GM12891 (cell line): ENCODE results near the gene IRF5.

ENCODE experiments used
- DNase-seq: peaks from one replicate; pipeline ENCODE4 v3.0.0; 2011; ENCODE audit warnings: low spot score; ENCODE audit not compliant: insufficient read length
- FAIRE-seq: peaks from 2 replicates; lab custom pipeline; 2011; peaks lifted over from hg19 to GRCh38; lab: Jason Lieb, UNC
- PAX5 ChIP-seq: IDR thresholded peaks from 2 replicates; pipeline ENCODE4 v1.6.1; 2011; ENCODE audit warnings: low read length, moderate library complexity, mild to moderate bottlenecking; ENCODE audit not compliant: insufficient read depth, severe bottlenecking
- POLR2A ChIP-seq: IDR thresholded peaks from 2 replicates; pipeline ENCODE4 v1.6.1; 2011; ENCODE audit warnings: low read depth, low read length, control low read depth
- POLR2AphosphoS5 ChIP-seq: IDR thresholded peaks from 2 replicates; pipeline ENCODE4 v1.6.1; 2011; ENCODE audit warnings: low read depth, low read length, control low read depth
- POU2F2 ChIP-seq: IDR thresholded peaks from 2 replicates; pipeline ENCODE4 v1.6.1; 2011; ENCODE audit warnings: low read depth, mild to moderate bottlenecking, control low read depth, low read length, moderate library complexity
- SPI1 ChIP-seq: IDR thresholded peaks from 2 replicates; pipeline ENCODE4 v1.6.1; 2011; ENCODE audit warnings: low read depth, low read length, control low read depth
- TAF1 ChIP-seq: IDR thresholded peaks from 2 replicates; pipeline ENCODE4 v1.6.1; 2011; ENCODE audit warnings: low read depth, low read length, control low read depth

IRF5 gene

GRCh38 chr7:128892521-128893250, 45.0 kb upstream of the IRF5 start:
- no peak for TF ChIP-seq TAF1
- no peak for TF ChIP-seq POLR2A
- TF ChIP-seq POLR2AphosphoS5: no peak
- TF ChIP-seq PAX5: no peak
- FAIRE-seq (no peak), DNase-seq (no peak)

- TF ChIP-seq POLR2A: no peak
- no peak for TF ChIP-seq POLR2AphosphoS5
- TF ChIP-seq PAX5: no peak
- no peak for TF ChIP-seq POU2F2
- TF ChIP-seq TAF1: no peak
- TF ChIP-seq SPI1: no peak
- DNase-seq (no peak), FAIRE-seq (no peak)
Observed at GRCh38 chr7:128893251-128894100, 44.3 kb upstream of the IRF5 start.

GRCh38 chr7:128894101-128894440, 43.7 kb upstream of the IRF5 start:
- DNase-seq: no peak
- TF ChIP-seq POLR2AphosphoS5 (no peak), SPI1 (no peak), POLR2A (no peak)

GRCh38 chr7:128895320-128895719, 42.4 kb upstream of the IRF5 start:
- no peak for TF ChIP-seq POLR2A
- no peak for TF ChIP-seq SPI1
- TF ChIP-seq PAX5: no peak
- TF ChIP-seq TAF1: no peak
- no peak for TF ChIP-seq POLR2AphosphoS5
- no peak for TF ChIP-seq POU2F2
- no peak for DNase-seq
- FAIRE-seq: no peak

More at GRCh38 chr7:128894101-128894440, 43.7 kb upstream of the IRF5 start:
- FAIRE-seq: no peak

- DNase-seq (no peak), FAIRE-seq (no peak)
- no peak for TF ChIP-seq TAF1
- TF ChIP-seq POLR2AphosphoS5: no peak
- no peak for TF ChIP-seq PAX5
- TF ChIP-seq POU2F2: no peak
- no peak for TF ChIP-seq SPI1
- TF ChIP-seq POLR2A: no peak
Observed at GRCh38 chr7:128899392-128899791, 38.3 kb upstream of the IRF5 start.

- TF ChIP-seq POLR2AphosphoS5 (no peak), POLR2A (no peak), POU2F2 (no peak), TAF1 (no peak), PAX5 (no peak), SPI1 (no peak)
- no peak for DNase-seq
Observed at GRCh38 chr7:128900237-128900636, 37.5 kb upstream of the IRF5 start.

GRCh38 chr7:128902761-128903585, 34.8 kb upstream of the IRF5 start:
- TF ChIP-seq PAX5 (no peak), SPI1 (no peak), POU2F2 (no peak), POLR2A (no peak), POLR2AphosphoS5 (no peak)
- FAIRE-seq (no peak), DNase-seq (no peak)

More at GRCh38 chr7:128900237-128900636, 37.5 kb upstream of the IRF5 start:
- no peak for FAIRE-seq

- TF ChIP-seq POLR2AphosphoS5: no peak
- TF ChIP-seq PAX5: no peak
- no peak for TF ChIP-seq POLR2A
- TF ChIP-seq SPI1: no peak
- TF ChIP-seq POU2F2: no peak
- no peak for TF ChIP-seq TAF1
- FAIRE-seq (no peak), DNase-seq (no peak)
Observed at GRCh38 chr7:128903621-128904361, 33.9 kb upstream of the IRF5 start.
